SU-DHL-6 (cell line): ENCODE results near the gene RAI1.

Experiments
- H2AFZ ChIP-seq: fragments of 200-600 bp; sonication (generic); 2 replicates; pipeline ENCODE4 v1.6.1; 2014; ENCODE audit warnings: low read depth, mild to moderate bottlenecking, moderate library complexity, mixed read lengths, antibody characterized with exemption, low read length; ENCODE audit not compliant: severe bottlenecking
- H3F3A ChIP-seq: fragments of 200-600 bp; shearing (Covaris generic); 2 replicates; pipeline ENCODE4 v1.6.0; 2016; ENCODE audit warnings: antibody characterized with exemption, mild to moderate bottlenecking; ENCODE audit not compliant: insufficient read depth
- H3K27ac ChIP-seq: fragments of 200-600 bp; sonication (generic); 2 replicates; pipeline ENCODE4 v1.5.1; 2016; ENCODE audit warnings: low read depth, mild to moderate bottlenecking, low read length, moderate library complexity, mixed read lengths
- H3K27me3 ChIP-seq: fragments of 200-600 bp; sonication (generic), shearing (Covaris generic); 2 replicates; pipeline ENCODE4 v1.6.0; 2014; ENCODE audit warnings: mild to moderate bottlenecking, low read length
- H3K36me3 ChIP-seq: fragments of 200-600 bp; sonication (generic); 2 replicates; pipeline ENCODE4 v1.6.1; 2014; ENCODE audit warnings: mild to moderate bottlenecking, low read length, mixed read lengths
- H3K4me2 ChIP-seq: fragments of 300-600, 200-600 bp; shearing (Covaris generic), sonication (generic); 2 replicates; pipeline ENCODE4 v1.6.0; 2014; ENCODE audit warnings: low read length, low read depth, mild to moderate bottlenecking; ENCODE audit not compliant: poor library complexity, severe bottlenecking
- H3K4me3 ChIP-seq: fragments of 200-600 bp; sonication (generic); 2 replicates; pipeline ENCODE4 v1.5.1; 2014; ENCODE audit warnings: antibody characterized with exemption, low read length, mild to moderate bottlenecking, mixed read lengths; ENCODE audit not compliant: insufficient read depth, poor library complexity, severe bottlenecking
- H3K79me2 ChIP-seq: fragments of 200-600 bp; sonication (generic); 2 replicates; pipeline ENCODE4 v1.6.1; 2014; ENCODE audit warnings: mild to moderate bottlenecking, low read length, moderate library complexity; ENCODE audit not compliant: insufficient read depth
- H3K9ac ChIP-seq: fragments of 200-600 bp; sonication (generic); 2 replicates; pipeline ENCODE4 v1.7.0; 2014; ENCODE audit warnings: mild to moderate bottlenecking, low read length
- H3K9me2 ChIP-seq: fragments of 200-600 bp; sonication (generic); replicated peaks from 2 replicates; pipeline ENCODE4 v1.6.1; 2014; ENCODE audit warnings: low read length; ENCODE audit not compliant: insufficient read depth
- H3K9me3 ChIP-seq: fragments of 200-600 bp; sonication (generic); 2 replicates; pipeline ENCODE4 v1.6.1; 2014; ENCODE audit warnings: low read length, mixed read lengths; ENCODE audit not compliant: insufficient read depth
- H4K20me1 ChIP-seq: fragments of 200-600 bp; sonication (generic); 2 replicates; pipeline ENCODE4 v1.6.1; 2014; ENCODE audit warnings: low read depth, mild to moderate bottlenecking, antibody characterized with exemption, low read length, moderate library complexity, mixed read lengths
- CTCF ChIP-seq: fragments of 200-600 bp; sonication (generic); IDR thresholded peaks from one replicate; pipeline ENCODE4 v1.5.1; 2017; ENCODE audit warnings: antibody characterized with exemption, mild to moderate bottlenecking, low read length, moderate library complexity; ENCODE audit not compliant: insufficient read depth, poor library complexity, severe bottlenecking
- EZH2phosphoT487 ChIP-seq: fragments of 200-600 bp; sonication (generic), shearing (Covaris generic); conservative IDR thresholded peaks from 2 replicates; pipeline ENCODE4 v1.6.1; 2018; ENCODE audit warnings: mild to moderate bottlenecking, antibody characterized with exemption, low read length, moderate library complexity, mixed read lengths

RAI1 gene

GRCh38 chr17:17771498-17772201 lies 90.4 kb downstream of the RAI1 start:
- H3K27ac ChIP-seq, result no peak overlapping the region

GRCh38 chr17:17772231-17772630 lies 91.0 kb downstream of the RAI1 start:
- H3K9me2 ChIP-seq, result no peaks in the 10 kb centered on the region
- no peaks in the 10 kb centered on the region for H4K20me1 ChIP-seq
- H3K9me3 ChIP-seq, result no peaks in the 10 kb centered on the region
- H3K79me2 ChIP-seq, result no peaks in the 10 kb centered on the region
- no peaks in the 10 kb centered on the region for H3K36me3 ChIP-seq
- H2AFZ ChIP-seq, result no peak overlapping the region
- no peaks in the 10 kb centered on the region for H3F3A ChIP-seq
- no peak overlapping the region for H3K9ac ChIP-seq
- H3K4me3 ChIP-seq, result no peak overlapping the region
- H3K27ac ChIP-seq, result no peak overlapping the region
- H3K27me3 ChIP-seq, result no peaks in the 10 kb centered on the region
- no peak for TF ChIP-seq EZH2phosphoT487
- no peak for TF ChIP-seq CTCF
- H3K4me2 ChIP-seq, result no peak overlapping the region

More at GRCh38 chr17:17771498-17772201, 90.4 kb downstream of the RAI1 start:
- Histone ChIP-seq H2AFZ (no peak overlapping the region), H3K79me2 (no peaks in the 10 kb centered on the region), H3F3A (no peaks in the 10 kb centered on the region), H3K27me3 (no peaks in the 10 kb centered on the region), H3K9me3 (no peaks in the 10 kb centered on the region), H3K9ac (no peak overlapping the region), H4K20me1 (no peaks in the 10 kb centered on the region), H3K4me2 (no peak overlapping the region), H3K4me3 (no peak overlapping the region), H3K9me2 (no peaks in the 10 kb centered on the region), H3K36me3 (no peaks in the 10 kb centered on the region)
- TF ChIP-seq EZH2phosphoT487 (no peak), CTCF (no peak)

GRCh38 chr17:17774009-17774881 lies 93.0 kb downstream of the RAI1 start:
- TF ChIP-seq CTCF, result peak; percentile 13
- TF ChIP-seq EZH2phosphoT487, result no peak
- H2AFZ ChIP-seq, result no peak overlapping the region
- H3K9me2 ChIP-seq, result no peaks in the 10 kb centered on the region
- H3K9ac ChIP-seq, result no peak overlapping the region
- no peaks in the 10 kb centered on the region for H3K27me3 ChIP-seq
- no peaks in the 10 kb centered on the region for H3K9me3 ChIP-seq
- H3K4me2 ChIP-seq, result no peak overlapping the region
- no peaks in the 10 kb centered on the region for H3F3A ChIP-seq
- no peaks in the 10 kb centered on the region for H3K79me2 ChIP-seq
- H3K4me3 ChIP-seq, result no peak overlapping the region
- no peaks in the 10 kb centered on the region for H4K20me1 ChIP-seq
- H3K36me3 ChIP-seq, result no peaks in the 10 kb centered on the region
- H3K27ac ChIP-seq, result no peak overlapping the region
